Lung (tissue), 12 donors: ENCODE results near the gene UPK3A. TPM values are rescaled to one million over a fixed set of nuclear protein-coding genes. Genes with fewer than 3 reads are reported as not detected.
A peak's percentile ranks its signal among the peaks of the same experiment; 100 is the strongest.

Experiments used
- ATAC-seq: fragments of 200-7000 bp; cut with Tn5 transposase; one replicate; pipeline ENCODE4 v1.9.1; 2020; ENCODE audit warnings: moderate number of reproducible peaks; ENCODE audit not compliant: insufficient read depth, low FRiP score
- DNase-seq, 3 donors: peaks; one replicate each; pipeline ENCODE4 v3.0.0-alpha.2; 2013 to 2017
- H3K27ac ChIP-seq, 2 donors: one replicate each; pipeline ENCODE4 v1.5.1; 2013; ENCODE audit warnings: mild to moderate bottlenecking in 2 of 2, moderate library complexity in 2 of 2, control low read depth in 1 of 2, inconsistent platforms in 1 of 2, low read depth in 1 of 2, low read length in 1 of 2
- H3K27me3 ChIP-seq, 3 donors: one replicate each; pipeline ENCODE4 v1.5.1; 2013; ENCODE audit warnings: low read length in 2 of 3; ENCODE audit not compliant: control insufficient read depth in 3 of 3, insufficient read depth in 3 of 3
- H3K36me3 ChIP-seq, 4 donors: one replicate each; pipeline ENCODE4 v1.5.1; 2013; ENCODE audit warnings: low read length in 4 of 4, mild to moderate bottlenecking in 1 of 4, moderate library complexity in 1 of 4; ENCODE audit not compliant: control insufficient read depth in 4 of 4, insufficient read depth in 4 of 4
- H3K4me1 ChIP-seq, 5 donors: one replicate each; pipeline ENCODE4 v1.5.1; 2013; ENCODE audit warnings: low read length in 5 of 5, mild to moderate bottlenecking in 2 of 5, moderate library complexity in 1 of 5; ENCODE audit not compliant: control insufficient read depth in 5 of 5, insufficient read depth in 5 of 5
- H3K4me3 ChIP-seq: one replicate; pipeline ENCODE4 v1.5.1; 2013; ENCODE audit warnings: mild to moderate bottlenecking, control low read depth, moderate library complexity
- H3K9ac ChIP-seq, 2 donors: one replicate each; pipeline ENCODE4 v1.5.1; 2013; ENCODE audit warnings: low read length in 2 of 2, control low read depth in 1 of 2; ENCODE audit not compliant: insufficient read depth in 1 of 2
- H3K9me3 ChIP-seq, 4 donors: one replicate each; pipeline ENCODE4 v1.5.1; 2013; ENCODE audit warnings: low read length in 3 of 4, mild to moderate bottlenecking in 1 of 4, moderate library complexity in 1 of 4; ENCODE audit not compliant: control insufficient read depth in 4 of 4, insufficient read depth in 3 of 4
- WGBS, 2 donors: extraction: QIAGEN DNeasy Blood & Tissue Kit; methylation state at CpG; one replicate each; pipeline ENCODE4 v1.1.7; 2013; 5-methylcytosine and 5-hydroxymethylcytosine counted together
- polyA plus RNA-seq, 2 donors: library from polyadenylated mRNA; stranded (reverse); fragments of 200-250 nt; gene quantifications; one replicate each; pipeline ENCODE4 v1.2.1, GENCODE V29; 2013
- total RNA-seq, 2 donors: library from RNA; depleted of rRNA in 1 of 2; stranded (reverse); fragments of >200 nt in 1 of 2; gene quantifications; one replicate each; pipeline ENCODE4 v1.2.1, GENCODE V29; 2014 to 2021
- TF ChIP-seq, protein P1 (sequence below): IDR thresholded peaks from 2 replicates; pipeline ENCODE4 v1.5.1; 2012; ENCODE audit warnings: mild to moderate bottlenecking; ENCODE audit errors: control extremely low read depth, extremely low read depth
- donor health status: control.
- donor health status: control.
- donor health status: Bipolar disorder and iron deficiency.
- donor health status: healthy.
- donor health status: DM: yes; HTN: yes; CAD: no.

The UPK3A gene
- total and polyA plus RNA-seq, 4 donors, result 0.30 to 0.55 TPM; not detected in 2

DNA sequence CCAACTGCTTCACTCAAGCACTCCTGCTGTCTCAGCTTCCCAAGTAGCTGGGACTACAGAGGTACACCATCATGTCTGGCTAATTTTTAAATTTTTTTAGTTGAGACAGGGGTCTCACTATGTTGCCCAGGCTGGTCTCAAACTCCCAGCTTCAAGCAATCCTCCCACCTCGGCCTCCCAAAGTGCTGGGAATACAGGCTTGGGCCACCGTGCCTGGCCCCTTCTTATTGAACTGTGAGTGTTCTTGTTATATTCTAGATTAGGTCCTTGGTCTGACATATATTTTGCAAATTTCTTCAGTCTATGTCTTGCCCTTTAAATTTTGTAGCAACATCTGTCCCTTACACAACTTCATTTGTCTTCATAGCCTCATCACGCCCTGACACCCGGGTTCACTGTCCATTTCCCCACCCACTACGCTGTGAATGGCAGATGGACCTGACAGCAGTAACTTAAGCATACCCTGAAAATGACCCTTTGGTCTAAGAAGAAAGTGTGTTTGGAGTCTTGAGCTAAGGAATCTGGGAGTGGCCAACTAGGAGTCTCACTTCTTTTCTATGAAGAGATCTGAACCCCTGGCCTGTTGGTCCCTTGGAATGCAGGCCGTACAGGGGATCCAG is 20.8 kb downstream of the UPK3A start:
- H3K4me1 ChIP-seq, result peaks cover 0 to 10% (median 3%) of the 10 kb centered on the region in 5 donors
- 75 to 77% methylated on average over 6 of the region's 6 CpGs for WGBS, 2 donors
- no peak overlapping the region for H3K27ac ChIP-seq
- no peak overlapping the region for H3K9ac ChIP-seq
- TF ChIP-seq, protein P1, sequence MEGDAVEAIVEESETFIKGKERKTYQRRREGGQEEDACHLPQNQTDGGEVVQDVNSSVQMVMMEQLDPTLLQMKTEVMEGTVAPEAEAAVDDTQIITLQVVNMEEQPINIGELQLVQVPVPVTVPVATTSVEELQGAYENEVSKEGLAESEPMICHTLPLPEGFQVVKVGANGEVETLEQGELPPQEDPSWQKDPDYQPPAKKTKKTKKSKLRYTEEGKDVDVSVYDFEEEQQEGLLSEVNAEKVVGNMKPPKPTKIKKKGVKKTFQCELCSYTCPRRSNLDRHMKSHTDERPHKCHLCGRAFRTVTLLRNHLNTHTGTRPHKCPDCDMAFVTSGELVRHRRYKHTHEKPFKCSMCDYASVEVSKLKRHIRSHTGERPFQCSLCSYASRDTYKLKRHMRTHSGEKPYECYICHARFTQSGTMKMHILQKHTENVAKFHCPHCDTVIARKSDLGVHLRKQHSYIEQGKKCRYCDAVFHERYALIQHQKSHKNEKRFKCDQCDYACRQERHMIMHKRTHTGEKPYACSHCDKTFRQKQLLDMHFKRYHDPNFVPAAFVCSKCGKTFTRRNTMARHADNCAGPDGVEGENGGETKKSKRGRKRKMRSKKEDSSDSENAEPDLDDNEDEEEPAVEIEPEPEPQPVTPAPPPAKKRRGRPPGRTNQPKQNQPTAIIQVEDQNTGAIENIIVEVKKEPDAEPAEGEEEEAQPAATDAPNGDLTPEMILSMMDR, result no peak
- no peaks in the 10 kb centered on the region for H3K27me3 ChIP-seq
- H3K36me3 ChIP-seq, result no peaks in the 10 kb centered on the region
- no peak overlapping the region for H3K4me3 ChIP-seq
- DNase-seq (no peak), ATAC-seq (no peak)
- H3K9me3 ChIP-seq, result no peaks in the 10 kb centered on the region

DNA sequence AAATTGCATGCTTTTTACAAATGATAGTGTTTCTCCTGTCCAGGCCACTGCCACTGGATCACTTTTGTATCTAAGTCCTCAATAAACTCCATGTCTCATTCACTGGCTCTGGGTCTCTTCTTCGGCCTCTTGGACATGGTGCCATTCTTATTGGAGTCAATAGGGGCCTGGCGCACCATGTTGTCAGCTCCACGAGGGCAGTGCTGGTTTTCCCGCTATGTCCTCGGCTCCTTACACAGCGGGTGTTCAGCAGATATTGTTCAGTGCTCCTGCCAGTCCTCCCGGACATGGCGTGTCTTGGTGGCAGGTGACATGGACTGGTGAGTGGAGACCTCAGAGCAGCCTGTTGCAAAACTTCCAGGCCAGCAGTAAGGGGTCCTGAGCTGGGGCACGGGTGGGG is 21.4 kb downstream of the UPK3A start:
- no peak for ATAC-seq
- Histone ChIP-seq H3K27ac (no peak overlapping the region), H3K9ac (no peak overlapping the region), H3K9me3 (no peaks in the 10 kb centered on the region), H3K36me3 (no peaks in the 10 kb centered on the region), H3K4me3 (no peak overlapping the region), H3K4me1 (peaks cover 0 to 15% (median 6%) of the 10 kb centered on the region in 5 donors), H3K27me3 (no peaks in the 10 kb centered on the region)
- DNase-seq, result no peak
- TF ChIP-seq, protein P1, result no peak
- WGBS, 2 donors, result 95 to 96% methylated on average over 9 of the region's 9 CpGs

DNA sequence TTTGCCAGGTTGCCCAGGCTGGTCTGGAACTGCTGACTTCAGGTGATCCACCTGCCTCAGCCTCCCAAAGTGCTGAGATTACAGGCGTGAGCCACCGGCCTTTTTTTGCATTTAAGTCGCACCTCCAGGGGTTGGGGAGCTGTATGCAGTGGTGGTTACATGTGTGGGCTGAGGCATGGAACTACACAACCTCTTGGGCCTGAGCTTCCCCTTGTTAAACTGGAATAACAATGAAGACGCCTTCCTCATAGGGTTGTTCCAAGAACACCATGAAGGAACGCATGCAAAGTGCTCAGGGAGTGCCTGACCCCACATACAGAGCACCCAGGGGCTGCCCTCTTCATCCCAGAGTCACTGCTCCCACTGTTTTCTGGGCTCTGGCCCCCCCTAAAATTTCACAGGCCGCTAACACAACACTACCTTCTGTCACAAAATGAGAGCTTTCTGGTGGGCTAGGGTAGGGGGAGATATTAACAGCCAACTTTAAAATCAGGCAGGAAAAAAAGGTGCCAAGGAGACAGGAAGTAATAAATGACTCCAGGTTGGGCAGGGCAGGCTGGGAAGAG is 23.7 kb downstream of the UPK3A start:
- H3K27ac ChIP-seq, result no peak overlapping the region
- 83 to 87% methylated on average over 6 of the region's 6 CpGs for WGBS, 2 donors
- no peak overlapping the region for H3K4me3 ChIP-seq
- DNase-seq, result peak in 1 of 3 donors; percentile 29
- H3K36me3 ChIP-seq, result peaks cover 0 to 6% (median 1%) of the 10 kb centered on the region in 4 donors
- ATAC-seq, result no peak
- TF ChIP-seq, protein P1, result no peak
- H3K27me3 ChIP-seq, result no peaks in the 10 kb centered on the region
- no peaks in the 10 kb centered on the region for H3K9me3 ChIP-seq
- peaks cover 0 to 21% (median 9%) of the 10 kb centered on the region in 5 donors for H3K4me1 ChIP-seq
- no peak overlapping the region for H3K9ac ChIP-seq
